Adrenal gland (tissue), 12 donors: ENCODE results near the gene ZNF511. TPM values are rescaled to one million over a fixed set of nuclear protein-coding genes. Genes with fewer than 3 reads are reported as not detected.

ENCODE experiments used
- DNase-seq, 7 donors: peaks; one replicate each; pipeline ENCODE4 v3.0.0-alpha.2; 2019 to 2020
- H3K27ac ChIP-seq, 5 donors: fragments of 200-600 bp; sonication (generic) in 4 of 5; 1 replicate in 3 of 5; 2 replicates in 2 of 5; pipeline versions ENCODE4 v1.5.1 to v1.8.0; 2016 to 2020; ENCODE audit warnings: mild to moderate bottlenecking in 1 of 5
- H3K27me3 ChIP-seq: fragments of 200-600 bp; 2 replicates; pipeline ENCODE4 v1.8.0; 2021
- H3K36me3 ChIP-seq, 2 donors: fragments of 200-600 bp; replicated peaks in 1 of 2; 1 replicate in 1 of 2; 2 replicates in 1 of 2; pipeline versions ENCODE4 v1.5.1 to v1.8.0; 2018 to 2022
- H3K4me1 ChIP-seq, 2 donors: fragments of 200-600 bp; replicated peaks in 1 of 2; 1 replicate in 1 of 2; 2 replicates in 1 of 2; pipeline versions ENCODE4 v1.5.1 to v1.8.0; 2018 to 2021
- H3K4me3 ChIP-seq, 4 donors: fragments of 200-600 bp; sonication (generic) in 3 of 4; one replicate each; pipeline ENCODE4 v1.5.1; 2016 to 2018
- H3K9me3 ChIP-seq, 3 donors: fragments of 200-600 bp; sonication (generic) in 1 of 3; replicated peaks in 1 of 3; 1 replicate in 2 of 3; 2 replicates in 1 of 3; pipeline versions ENCODE4 v1.5.1 to v1.8.0; 2016 to 2021
- CTCF ChIP-seq, 6 experiments: fragments of 450-650 bp in 4 of 6; fragments of 200-600 bp in 2 of 6; sonication (generic) in 1 of 6; IDR thresholded peaks; 1 replicate in 5 of 6; 2 replicates in 1 of 6; pipeline versions ENCODE4 v1.5.1 to v1.8.0; 2016 to 2021; ENCODE audit warnings: antibody characterized with exemption in 6 of 6, mild to moderate bottlenecking in 2 of 6, moderate library complexity in 1 of 6
- POLR2A ChIP-seq, 2 donors: fragments of 450-650 bp; IDR thresholded peaks; one replicate each; pipeline ENCODE4 v1.6.1; 2017; ENCODE audit warnings: antibody characterized with exemption in 2 of 2, mild to moderate bottlenecking in 2 of 2, moderate library complexity in 1 of 2
- WGBS, 4 donors: extraction: QIAGEN DNeasy Blood & Tissue Kit in 2 of 4; methylation state at CpG; one replicate each; pipeline versions ENCODE4 v1.1.5 to v1.1.7; 2013 to 2017; 5-methylcytosine and 5-hydroxymethylcytosine counted together
- intact Hi-C, 2 donors: fragments of 100-400 bp; cut with DNase I; formaldehyde crosslinking; loops; one replicate each; pipeline versions ENCODE4 v1.14.1 to v1.15.0; 2022 to 2023
- polyA plus RNA-seq, 3 donors: library from polyadenylated mRNA; stranded (reverse); fragments of 200-250 nt in 2 of 3; fragments of 350-450 nt in 1 of 3; fragmentation: Illumina TruSeq in 1 of 3; extraction: RNeasy Lipid Tissue Mini Kit (QIAGEN cat#74804) in 1 of 3; gene quantifications; one replicate each; pipeline ENCODE4 v1.2.3, GENCODE V29; 2013 to 2014
- total RNA-seq, 9 donors: library from RNA; depleted of rRNA in 4 of 9; stranded (reverse); fragments of >200 nt in 4 of 9; fragments of 120-200 nt in 1 of 9; fragmentation: NEBNext Ultra II Directional in 1 of 9; extraction: Animal tissue kit (Norgen Biotek cat#: 25700) in 1 of 9; gene quantifications; one replicate each; pipeline versions ENCODE4 v1.1.0 to v1.2.4, GENCODE V29; 2013 to 2023
- donor health status: healthy with polysubstance abuse.
- donor health status: Bipolar disorder and iron deficiency.
- donor health status: DM: yes; HTN: yes; CAD: no.
- donor health status: DM: no; HTN: no; CAD: no.
- donor health status: DM: no; HTN: no; CAD: no.
- donor health status: DM: yes; HTN: yes; CAD: no.

ZNF511 gene
- total and polyA plus RNA-seq, 12 donors = 19.6 to 146 (median 39.9) TPM

- 82 to 90% (median 87%) methylated on average over 3 to 29 of the region's 29 CpGs for WGBS, 4 donors
- H3K4me3 ChIP-seq = no peak overlapping the region
- DNase-seq = no peak
- no peaks in the 10 kb centered on the region for H3K9me3 ChIP-seq
- H3K4me1 ChIP-seq = peaks cover 0 to 10% of the 10 kb centered on the region in 2 donors
- TF ChIP-seq POLR2A (IDR thresholded peaks at IDR 0.05) (no peak), CTCF (IDR thresholded peaks at IDR 0.05) (no peak)
- H3K27me3 ChIP-seq = no peaks in the 10 kb centered on the region
- intact Hi-C loops = no loop called here
- H3K36me3 ChIP-seq = no peaks in the 10 kb centered on the region
- H3K27ac ChIP-seq = no peak overlapping the region
Measured at GRCh38 chr10:133272301-133272963, 36.3 kb upstream of the ZNF511 start.

- no peak for DNase-seq
- no peak for TF ChIP-seq CTCF (IDR thresholded peaks at IDR 0.05)
- TF ChIP-seq POLR2A (IDR thresholded peaks at IDR 0.05) = no peak
- Histone ChIP-seq H3K27me3 (no peaks in the 10 kb centered on the region), H3K4me3 (no peak overlapping the region), H3K36me3 (no peaks in the 10 kb centered on the region), H3K4me1 (peaks cover 0 to 15% of the 10 kb centered on the region in 2 donors), H3K9me3 (no peaks in the 10 kb centered on the region), H3K27ac (no peak overlapping the region)
- 91 to 100% (median 94%) methylated on average over 2 to 25 of the region's 25 CpGs for WGBS, 4 donors
- intact Hi-C loops = no loop called here
Measured at GRCh38 chr10:133272964-133273420, 35.7 kb upstream of the ZNF511 start.

- Histone ChIP-seq H3K36me3 (no peaks in the 10 kb centered on the region), H3K4me1 (peaks cover 0 to 22% of the 10 kb centered on the region in 2 donors), H3K4me3 (no peak overlapping the region), H3K27me3 (no peaks in the 10 kb centered on the region), H3K9me3 (no peaks in the 10 kb centered on the region), H3K27ac (no peak overlapping the region)
- no peak for DNase-seq
- TF ChIP-seq POLR2A (IDR thresholded peaks at IDR 0.05) (no peak), CTCF (IDR thresholded peaks at IDR 0.05) (no peak)
- intact Hi-C loops = no loop called here
- 86 to 89% (median 88%) methylated on average over 12 to 27 of the region's 28 CpGs; no CpG with 5 or more reads in 1 of the 4 donors for WGBS, 4 donors
Measured at GRCh38 chr10:133273534-133274143, 35.1 kb upstream of the ZNF511 start.

- Histone ChIP-seq H3K9me3 (no peaks in the 10 kb centered on the region), H3K27ac (no peak overlapping the region), H3K4me3 (no peak overlapping the region), H3K4me1 (peaks cover 0 to 26% of the 10 kb centered on the region in 2 donors), H3K36me3 (peaks cover 0 to 11% of the 10 kb centered on the region in 2 donors), H3K27me3 (no peaks in the 10 kb centered on the region)
- DNase-seq = no peak
- intact Hi-C loops = no loop called here
- 44 to 57% (median 53%) methylated on average over 13 to 26 of the region's 26 CpGs for WGBS, 4 donors
- TF ChIP-seq POLR2A (IDR thresholded peaks at IDR 0.05) (no peak), CTCF (IDR thresholded peaks at IDR 0.05) (no peak)
Measured at GRCh38 chr10:133274751-133275683, 33.7 kb upstream of the ZNF511 start.
